SIG-M5 treated with dmso at 0.1 percent for 504 hours (cell line): Measurements from ENCODE around the gene DOCK1.
A peak's percentile ranks its signal among the peaks of the same experiment; 100 is the strongest.

Source experiments
- DNase-seq: peaks from one replicate; lab custom pipeline; 2025; ENCODE audit not compliant: unreplicated experiment; lab: John Stamatoyannopoulos, UW

The DOCK1 gene

GRCh38 chr10:127129104-127129503 is 223.9 kb downstream of the DOCK1 start:
- DNase-seq, result no peak

GRCh38 chr10:127132451-127132850 is 227.2 kb downstream of the DOCK1 start:
- no peak for DNase-seq

- DNase-seq, result no peak
Measured at GRCh38 chr10:127133225-127133624, 228.0 kb downstream of the DOCK1 start.

GRCh38 chr10:127133672-127134500 is 228.7 kb downstream of the DOCK1 start:
- no peak for DNase-seq

GRCh38 chr10:127135844-127136577 is 230.8 kb downstream of the DOCK1 start:
- DNase-seq, result peak; percentile 49

- no peak for DNase-seq
Measured at GRCh38 chr10:127137391-127137790, 232.2 kb downstream of the DOCK1 start.

- no peak for DNase-seq
Measured at GRCh38 chr10:127142136-127142535, 236.9 kb downstream of the DOCK1 start.

GRCh38 chr10:127142856-127143255 is 237.6 kb downstream of the DOCK1 start:
- no peak for DNase-seq

GRCh38 chr10:127145173-127145572 is 239.9 kb downstream of the DOCK1 start:
- DNase-seq, result no peak

GRCh38 chr10:127146661-127147060 is 241.4 kb downstream of the DOCK1 start:
- no peak for DNase-seq

- DNase-seq, result peak; percentile 72
Measured at GRCh38 chr10:127148066-127148932, 243.1 kb downstream of the DOCK1 start.

GRCh38 chr10:127148933-127149220 is 243.6 kb downstream of the DOCK1 start:
- peak; percentile 29 for DNase-seq

GRCh38 chr10:127149501-127150081 is 244.4 kb downstream of the DOCK1 start:
- DNase-seq, result no peak

GRCh38 chr10:127150136-127150535 is 244.9 kb downstream of the DOCK1 start:
- DNase-seq, result no peak

GRCh38 chr10:127151541-127151940 is 246.3 kb downstream of the DOCK1 start:
- DNase-seq, result no peak

- no peak for DNase-seq
Measured at GRCh38 chr10:127151981-127152699, 246.9 kb downstream of the DOCK1 start.

- no peak for DNase-seq
Measured at GRCh38 chr10:127153181-127153580, 248.0 kb downstream of the DOCK1 start.

- no peak for DNase-seq
Measured at GRCh38 chr10:127154831-127155620, 249.8 kb downstream of the DOCK1 start.

- DNase-seq, result no peak
Measured at GRCh38 chr10:127157089-127157488, 251.9 kb downstream of the DOCK1 start.
